ENCODE data around the gene BHLHA15. TPM values are rescaled to one million over a fixed set of nuclear protein-coding genes. Genes with fewer than 3 reads are reported as not detected.

The BHLHA15 gene
- total RNA-seq, 1 experiment from 2014 or later, result 5.2 TPM

DNA sequence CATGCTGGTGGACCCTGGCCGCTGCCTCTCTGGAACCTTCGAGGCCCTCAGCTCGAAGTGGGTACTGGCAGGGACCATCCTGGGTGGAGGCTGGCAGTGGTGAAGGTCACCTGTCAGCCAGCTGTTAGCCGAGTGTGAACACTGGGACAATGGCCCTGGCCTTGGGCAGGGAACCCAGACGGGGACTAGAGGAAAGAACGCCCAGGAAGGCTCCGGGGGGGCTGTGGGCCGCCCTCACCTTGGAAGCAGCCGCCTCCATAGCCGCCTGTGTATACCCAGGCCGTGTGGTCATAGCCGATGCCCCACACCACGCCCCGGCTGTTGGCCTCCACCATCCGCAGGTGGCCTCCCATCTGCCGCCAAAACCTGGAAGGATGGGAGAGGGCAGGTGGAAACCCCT, 17.6 kb downstream of the BHLHA15 start:
- no peaks in the 10 kb centered on the region for H3K27me3 ChIP-seq (ENCODE audit: insufficient read depth, low read length)
- no TSS peak for BruUV-seq (replicated peaks)
- H4K20me1 ChIP-seq (ENCODE audit: insufficient read depth), result no peaks in the 10 kb centered on the region
- H3K9me3 ChIP-seq (ENCODE audit: control insufficient read depth in 1 of 2, insufficient read depth in 1 of 2, low read depth in 1 of 2, low read length in 2 of 2), result no peaks in the 10 kb centered on the region
- no peaks in the 10 kb centered on the region for H3K9me2 ChIP-seq (ENCODE audit: insufficient read depth)
- no peaks in the 10 kb centered on the region for H3K4me1 ChIP-seq (ENCODE audit: control insufficient read depth in 1 of 2, insufficient read depth in 2 of 2, low read length in 2 of 2)
- DNase-seq (ENCODE audit: low read depth, low spot score), result no peak
- no peak overlapping the region for H3K4me3 ChIP-seq (replicated peaks in 1 of 2; ENCODE audit: low read depth in 1 of 2, low read length in 2 of 2)
- RAD21 ChIA-PET (ENCODE audit: low non-redundant PET in 1 of 2, low total read pairs in 2 of 2, uncharacterized antibody in 2 of 2, unreplicated experiment in 2 of 2), result no interaction called here
- no peaks in the 10 kb centered on the region for H3K79me2 ChIP-seq (ENCODE audit: insufficient read depth, low read length)
- intact Hi-C loops (cut with micrococcal nuclease), result no loop called here
- ATAC-seq, result no peak
- no peaks in the 10 kb centered on the region for H3K36me3 ChIP-seq (ENCODE audit: control insufficient read depth in 1 of 2, insufficient read depth in 2 of 2, low read length in 2 of 2)
- CTCF ChIA-PET, result no interaction called here
- no peak overlapping the region for H3K27ac ChIP-seq (ENCODE audit: low read depth, low read length)
- H2AFZ ChIP-seq (ENCODE audit: low read depth, low read length, poor library complexity, severe bottlenecking), result no peak overlapping the region
- TF ChIP-seq POLR2AphosphoS5 (IDR thresholded peaks at IDR 0.05; ENCODE audit: low read depth, low read length), result no peak
- TF ChIP-seq, protein P1, sequence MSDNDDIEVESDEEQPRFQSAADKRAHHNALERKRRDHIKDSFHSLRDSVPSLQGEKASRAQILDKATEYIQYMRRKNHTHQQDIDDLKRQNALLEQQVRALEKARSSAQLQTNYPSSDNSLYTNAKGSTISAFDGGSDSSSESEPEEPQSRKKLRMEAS (IDR thresholded peaks at IDR 0.05), result no peak
- TF ChIP-seq TCF7L2 (IDR thresholded peaks at IDR 0.05; ENCODE audit: borderline replicate concordance, extremely low read depth, insufficient read depth, insufficient read length), result no peak
- TF ChIP-seq, protein P2, sequence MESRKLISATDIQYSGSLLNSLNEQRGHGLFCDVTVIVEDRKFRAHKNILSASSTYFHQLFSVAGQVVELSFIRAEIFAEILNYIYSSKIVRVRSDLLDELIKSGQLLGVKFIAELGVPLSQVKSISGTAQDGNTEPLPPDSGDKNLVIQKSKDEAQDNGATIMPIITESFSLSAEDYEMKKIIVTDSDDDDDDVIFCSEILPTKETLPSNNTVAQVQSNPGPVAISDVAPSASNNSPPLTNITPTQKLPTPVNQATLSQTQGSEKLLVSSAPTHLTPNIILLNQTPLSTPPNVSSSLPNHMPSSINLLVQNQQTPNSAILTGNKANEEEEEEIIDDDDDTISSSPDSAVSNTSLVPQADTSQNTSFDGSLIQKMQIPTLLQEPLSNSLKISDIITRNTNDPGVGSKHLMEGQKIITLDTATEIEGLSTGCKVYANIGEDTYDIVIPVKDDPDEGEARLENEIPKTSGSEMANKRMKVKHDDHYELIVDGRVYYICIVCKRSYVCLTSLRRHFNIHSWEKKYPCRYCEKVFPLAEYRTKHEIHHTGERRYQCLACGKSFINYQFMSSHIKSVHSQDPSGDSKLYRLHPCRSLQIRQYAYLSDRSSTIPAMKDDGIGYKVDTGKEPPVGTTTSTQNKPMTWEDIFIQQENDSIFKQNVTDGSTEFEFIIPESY (IDR thresholded peaks at IDR 0.05; ENCODE audit: extremely low read depth, insufficient replicate concordance, low read length), result no peak
- no peak for TF ChIP-seq SIN3A (IDR thresholded peaks at IDR 0.05; ENCODE audit: low read depth)
- TF ChIP-seq JUND (IDR thresholded peaks at IDR 0.05), result no peak
- TF ChIP-seq SP1 (IDR thresholded peaks at IDR 0.05; ENCODE audit: low read depth), result no peak
- no peak overlapping the region for H3K4me2 ChIP-seq (ENCODE audit: low read length)
- POLR2A ChIA-PET, result no interaction called here
- no peak overlapping the region for H3K9ac ChIP-seq (ENCODE audit: low read length)

DNA sequence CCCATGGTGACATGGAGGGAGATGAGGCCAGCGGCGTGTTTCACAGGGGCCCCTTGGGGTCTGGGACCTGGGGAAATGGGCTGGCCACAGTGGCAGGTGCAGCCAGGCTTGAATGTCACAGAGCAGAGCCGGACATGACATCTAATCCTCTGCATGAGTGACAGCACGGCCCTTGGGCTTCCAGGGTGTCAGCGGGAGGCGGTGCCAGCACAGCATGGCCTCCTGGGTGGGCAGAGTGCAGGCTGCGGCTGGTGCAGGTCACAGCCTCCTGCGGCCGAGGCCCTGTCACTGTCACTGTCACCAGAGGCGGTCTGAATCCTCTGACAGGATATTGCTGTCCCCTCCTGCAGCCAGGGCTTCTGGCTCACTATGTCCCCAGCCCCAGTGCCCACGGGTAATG, 18.2 kb downstream of the BHLHA15 start:
- intact Hi-C loops (cut with micrococcal nuclease), result no loop called here
- BruUV-seq (replicated peaks), result no TSS peak
- TF ChIP-seq EZH2phosphoT487 (IDR thresholded peaks at IDR 0.05; ENCODE audit: borderline replicate concordance), result no peak
- TF ChIP-seq CEBPB (IDR thresholded peaks at IDR 0.05; ENCODE audit: low read depth), result no peak
- TF ChIP-seq SRF (IDR thresholded peaks at IDR 0.05; ENCODE audit: low read depth), result no peak
- TF ChIP-seq, protein P3, sequence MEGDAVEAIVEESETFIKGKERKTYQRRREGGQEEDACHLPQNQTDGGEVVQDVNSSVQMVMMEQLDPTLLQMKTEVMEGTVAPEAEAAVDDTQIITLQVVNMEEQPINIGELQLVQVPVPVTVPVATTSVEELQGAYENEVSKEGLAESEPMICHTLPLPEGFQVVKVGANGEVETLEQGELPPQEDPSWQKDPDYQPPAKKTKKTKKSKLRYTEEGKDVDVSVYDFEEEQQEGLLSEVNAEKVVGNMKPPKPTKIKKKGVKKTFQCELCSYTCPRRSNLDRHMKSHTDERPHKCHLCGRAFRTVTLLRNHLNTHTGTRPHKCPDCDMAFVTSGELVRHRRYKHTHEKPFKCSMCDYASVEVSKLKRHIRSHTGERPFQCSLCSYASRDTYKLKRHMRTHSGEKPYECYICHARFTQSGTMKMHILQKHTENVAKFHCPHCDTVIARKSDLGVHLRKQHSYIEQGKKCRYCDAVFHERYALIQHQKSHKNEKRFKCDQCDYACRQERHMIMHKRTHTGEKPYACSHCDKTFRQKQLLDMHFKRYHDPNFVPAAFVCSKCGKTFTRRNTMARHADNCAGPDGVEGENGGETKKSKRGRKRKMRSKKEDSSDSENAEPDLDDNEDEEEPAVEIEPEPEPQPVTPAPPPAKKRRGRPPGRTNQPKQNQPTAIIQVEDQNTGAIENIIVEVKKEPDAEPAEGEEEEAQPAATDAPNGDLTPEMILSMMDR (IDR thresholded peaks at IDR 0.05 in 2 of 3, conservative IDR thresholded peaks at IDR 0.05 in 1 of 3; ENCODE audit: borderline replicate concordance in 1 of 3, insufficient read depth in 1 of 3, low read depth in 2 of 3, low read length in 2 of 3), result no peak
- TF ChIP-seq YY1 (IDR thresholded peaks at IDR 0.05; ENCODE audit: extremely low read depth, insufficient replicate concordance, low read depth, low read length), result no peak
- TF ChIP-seq EGR1 (IDR thresholded peaks at IDR 0.05; ENCODE audit: low read depth), result no peak
- TF ChIP-seq POLR2AphosphoS5 (IDR thresholded peaks at IDR 0.05; ENCODE audit: low read depth, low read length), result no peak
- no peak for TF ChIP-seq ELF1 (IDR thresholded peaks at IDR 0.05; ENCODE audit: borderline replicate concordance, low read depth)
- TF ChIP-seq ZNF274 (IDR thresholded peaks at IDR 0.05; ENCODE audit: low read depth, low read length), result no peak
- TF ChIP-seq, protein P1 (IDR thresholded peaks at IDR 0.05), result no peak
- TF ChIP-seq SP1 (IDR thresholded peaks at IDR 0.05; ENCODE audit: low read depth), result no peak
- no peak for TF ChIP-seq EZH2 (IDR thresholded peaks at IDR 0.05)
- no peak for TF ChIP-seq FOSL1 (IDR thresholded peaks at IDR 0.05; ENCODE audit: low read depth)
- TF ChIP-seq TCF7L2 (IDR thresholded peaks at IDR 0.05; ENCODE audit: borderline replicate concordance, extremely low read depth, insufficient read depth, insufficient read length), result no peak
- Histone ChIP-seq H2AFZ (ENCODE audit: low read depth, low read length, poor library complexity, severe bottlenecking) (no peak overlapping the region), H3K4me3 (replicated peaks in 1 of 2; ENCODE audit: low read depth in 1 of 2, low read length in 2 of 2) (no peak overlapping the region), H3K9ac (ENCODE audit: low read length) (no peak overlapping the region), H3K4me1 (ENCODE audit: control insufficient read depth in 1 of 2, insufficient read depth in 2 of 2, low read length in 2 of 2) (no peaks in the 10 kb centered on the region), H3K79me2 (ENCODE audit: insufficient read depth, low read length) (no peaks in the 10 kb centered on the region), H3K4me2 (ENCODE audit: low read length) (no peak overlapping the region), H3K27me3 (ENCODE audit: insufficient read depth, low read length) (no peaks in the 10 kb centered on the region), H4K20me1 (ENCODE audit: insufficient read depth) (no peaks in the 10 kb centered on the region), H3K27ac (ENCODE audit: low read depth, low read length) (no peak overlapping the region), H3K9me2 (ENCODE audit: insufficient read depth) (no peaks in the 10 kb centered on the region), H3K36me3 (ENCODE audit: control insufficient read depth in 1 of 2, insufficient read depth in 2 of 2, low read length in 2 of 2) (no peaks in the 10 kb centered on the region), H3K9me3 (ENCODE audit: control insufficient read depth in 1 of 2, insufficient read depth in 1 of 2, low read depth in 1 of 2, low read length in 2 of 2) (no peaks in the 10 kb centered on the region)
- DNase-seq (ENCODE audit: low read depth, low spot score), result no peak
- ATAC-seq, result no peak
- POLR2A ChIA-PET, result no interaction called here
- CTCF ChIA-PET, result no interaction called here
- RAD21 ChIA-PET (ENCODE audit: low non-redundant PET in 1 of 2, low total read pairs in 2 of 2, uncharacterized antibody in 2 of 2, unreplicated experiment in 2 of 2), result no interaction called here
